Measurements from ENCODE around the gene CYP20A1. TPM values are rescaled to one million over a fixed set of nuclear protein-coding genes. Genes with fewer than 3 reads are reported as not detected.

CYP20A1 gene
- total and polyA plus RNA-seq, 2 of the 8 experiments (the other 6 are each of a cell fraction or from before 2014, with no cell fraction given): 6.2 to 21.5 TPM

DNA sequence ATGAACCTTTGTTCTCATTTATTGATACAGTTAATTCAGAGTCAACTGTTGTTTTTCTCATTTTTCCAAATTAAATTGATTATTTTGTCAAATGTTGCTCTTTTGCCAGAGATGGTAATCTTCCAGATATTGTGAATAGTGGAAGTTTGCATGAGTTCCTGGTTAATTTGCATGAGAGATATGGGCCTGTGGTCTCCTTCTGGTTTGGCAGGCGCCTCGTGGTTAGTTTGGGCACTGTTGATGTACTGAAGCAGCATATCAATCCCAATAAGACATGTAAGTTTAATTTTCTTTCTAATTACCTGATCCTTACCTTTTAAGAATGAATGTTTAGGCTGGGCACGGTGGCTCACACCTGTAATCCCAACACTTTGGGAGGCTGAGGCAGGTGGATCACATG lies 7.8 kb downstream of the CYP20A1 start (continued):
- TF ChIP-seq, protein P1, sequence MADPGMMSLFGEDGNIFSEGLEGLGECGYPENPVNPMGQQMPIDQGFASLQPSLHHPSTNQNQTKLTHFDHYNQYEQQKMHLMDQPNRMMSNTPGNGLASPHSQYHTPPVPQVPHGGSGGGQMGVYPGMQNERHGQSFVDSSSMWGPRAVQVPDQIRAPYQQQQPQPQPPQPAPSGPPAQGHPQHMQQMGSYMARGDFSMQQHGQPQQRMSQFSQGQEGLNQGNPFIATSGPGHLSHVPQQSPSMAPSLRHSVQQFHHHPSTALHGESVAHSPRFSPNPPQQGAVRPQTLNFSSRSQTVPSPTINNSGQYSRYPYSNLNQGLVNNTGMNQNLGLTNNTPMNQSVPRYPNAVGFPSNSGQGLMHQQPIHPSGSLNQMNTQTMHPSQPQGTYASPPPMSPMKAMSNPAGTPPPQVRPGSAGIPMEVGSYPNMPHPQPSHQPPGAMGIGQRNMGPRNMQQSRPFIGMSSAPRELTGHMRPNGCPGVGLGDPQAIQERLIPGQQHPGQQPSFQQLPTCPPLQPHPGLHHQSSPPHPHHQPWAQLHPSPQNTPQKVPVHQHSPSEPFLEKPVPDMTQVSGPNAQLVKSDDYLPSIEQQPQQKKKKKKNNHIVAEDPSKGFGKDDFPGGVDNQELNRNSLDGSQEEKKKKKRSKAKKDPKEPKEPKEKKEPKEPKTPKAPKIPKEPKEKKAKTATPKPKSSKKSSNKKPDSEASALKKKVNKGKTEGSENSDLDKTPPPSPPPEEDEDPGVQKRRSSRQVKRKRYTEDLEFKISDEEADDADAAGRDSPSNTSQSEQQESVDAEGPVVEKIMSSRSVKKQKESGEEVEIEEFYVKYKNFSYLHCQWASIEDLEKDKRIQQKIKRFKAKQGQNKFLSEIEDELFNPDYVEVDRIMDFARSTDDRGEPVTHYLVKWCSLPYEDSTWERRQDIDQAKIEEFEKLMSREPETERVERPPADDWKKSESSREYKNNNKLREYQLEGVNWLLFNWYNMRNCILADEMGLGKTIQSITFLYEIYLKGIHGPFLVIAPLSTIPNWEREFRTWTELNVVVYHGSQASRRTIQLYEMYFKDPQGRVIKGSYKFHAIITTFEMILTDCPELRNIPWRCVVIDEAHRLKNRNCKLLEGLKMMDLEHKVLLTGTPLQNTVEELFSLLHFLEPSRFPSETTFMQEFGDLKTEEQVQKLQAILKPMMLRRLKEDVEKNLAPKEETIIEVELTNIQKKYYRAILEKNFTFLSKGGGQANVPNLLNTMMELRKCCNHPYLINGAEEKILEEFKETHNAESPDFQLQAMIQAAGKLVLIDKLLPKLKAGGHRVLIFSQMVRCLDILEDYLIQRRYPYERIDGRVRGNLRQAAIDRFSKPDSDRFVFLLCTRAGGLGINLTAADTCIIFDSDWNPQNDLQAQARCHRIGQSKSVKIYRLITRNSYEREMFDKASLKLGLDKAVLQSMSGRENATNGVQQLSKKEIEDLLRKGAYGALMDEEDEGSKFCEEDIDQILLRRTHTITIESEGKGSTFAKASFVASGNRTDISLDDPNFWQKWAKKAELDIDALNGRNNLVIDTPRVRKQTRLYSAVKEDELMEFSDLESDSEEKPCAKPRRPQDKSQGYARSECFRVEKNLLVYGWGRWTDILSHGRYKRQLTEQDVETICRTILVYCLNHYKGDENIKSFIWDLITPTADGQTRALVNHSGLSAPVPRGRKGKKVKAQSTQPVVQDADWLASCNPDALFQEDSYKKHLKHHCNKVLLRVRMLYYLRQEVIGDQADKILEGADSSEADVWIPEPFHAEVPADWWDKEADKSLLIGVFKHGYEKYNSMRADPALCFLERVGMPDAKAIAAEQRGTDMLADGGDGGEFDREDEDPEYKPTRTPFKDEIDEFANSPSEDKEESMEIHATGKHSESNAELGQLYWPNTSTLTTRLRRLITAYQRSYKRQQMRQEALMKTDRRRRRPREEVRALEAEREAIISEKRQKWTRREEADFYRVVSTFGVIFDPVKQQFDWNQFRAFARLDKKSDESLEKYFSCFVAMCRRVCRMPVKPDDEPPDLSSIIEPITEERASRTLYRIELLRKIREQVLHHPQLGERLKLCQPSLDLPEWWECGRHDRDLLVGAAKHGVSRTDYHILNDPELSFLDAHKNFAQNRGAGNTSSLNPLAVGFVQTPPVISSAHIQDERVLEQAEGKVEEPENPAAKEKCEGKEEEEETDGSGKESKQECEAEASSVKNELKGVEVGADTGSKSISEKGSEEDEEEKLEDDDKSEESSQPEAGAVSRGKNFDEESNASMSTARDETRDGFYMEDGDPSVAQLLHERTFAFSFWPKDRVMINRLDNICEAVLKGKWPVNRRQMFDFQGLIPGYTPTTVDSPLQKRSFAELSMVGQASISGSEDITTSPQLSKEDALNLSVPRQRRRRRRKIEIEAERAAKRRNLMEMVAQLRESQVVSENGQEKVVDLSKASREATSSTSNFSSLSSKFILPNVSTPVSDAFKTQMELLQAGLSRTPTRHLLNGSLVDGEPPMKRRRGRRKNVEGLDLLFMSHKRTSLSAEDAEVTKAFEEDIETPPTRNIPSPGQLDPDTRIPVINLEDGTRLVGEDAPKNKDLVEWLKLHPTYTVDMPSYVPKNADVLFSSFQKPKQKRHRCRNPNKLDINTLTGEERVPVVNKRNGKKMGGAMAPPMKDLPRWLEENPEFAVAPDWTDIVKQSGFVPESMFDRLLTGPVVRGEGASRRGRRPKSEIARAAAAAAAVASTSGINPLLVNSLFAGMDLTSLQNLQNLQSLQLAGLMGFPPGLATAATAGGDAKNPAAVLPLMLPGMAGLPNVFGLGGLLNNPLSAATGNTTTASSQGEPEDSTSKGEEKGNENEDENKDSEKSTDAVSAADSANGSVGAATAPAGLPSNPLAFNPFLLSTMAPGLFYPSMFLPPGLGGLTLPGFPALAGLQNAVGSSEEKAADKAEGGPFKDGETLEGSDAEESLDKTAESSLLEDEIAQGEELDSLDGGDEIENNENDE (IDR thresholded peaks at IDR 0.05; ENCODE audit: insufficient replicate concordance, low read length): no peak
- TF ChIP-seq RFX5 (IDR thresholded peaks at IDR 0.05; ENCODE audit: borderline replicate concordance, low read depth, low read length) (no peak), KDM4A (IDR thresholded peaks at IDR 0.05; ENCODE audit: low read depth, low read length, severe bottlenecking) (no peak), TBP (IDR thresholded peaks at IDR 0.05; ENCODE audit: low read depth, low read length) (no peak), TCF12 (IDR thresholded peaks at IDR 0.05; ENCODE audit: low read depth, low read length) (no peak)
